GM18858 (cell line): Measurements from ENCODE around the gene VWA5A.
A peak's percentile ranks its signal among the peaks of the same experiment; 100 is the strongest.
"Not testable (repeated sequence)": the region's sequence is repeated elsewhere in the genome, so short reads cannot be mapped to it uniquely, and the experiment has no call there.

Experiments
- ATAC-seq: cut with Tn5 transposase; IDR thresholded peaks from one replicate; pipeline ENCODE4 v1.9.1; 2021; ENCODE audit not compliant: unreplicated experiment

Gene VWA5A

DNA sequence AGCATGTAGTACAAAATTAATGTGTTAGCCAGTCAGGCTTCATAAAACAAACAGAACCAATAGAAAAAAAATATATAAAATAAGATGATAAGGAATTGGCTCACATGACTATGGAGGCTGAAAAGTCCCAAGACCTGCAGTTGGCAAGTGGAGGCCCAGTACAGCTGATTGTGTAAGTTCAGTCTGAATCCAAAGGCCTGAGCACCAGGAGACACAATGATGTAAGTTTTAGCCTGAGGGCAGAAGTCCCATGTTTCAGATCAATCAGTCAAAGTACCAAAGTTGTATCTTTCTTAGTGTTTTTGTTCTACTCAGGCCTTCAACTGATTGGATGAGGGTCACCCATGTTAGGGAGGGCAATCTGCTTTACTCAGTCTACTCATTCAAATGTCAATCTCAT, 53.5 kb downstream of the VWA5A start:
- no peak for ATAC-seq

DNA sequence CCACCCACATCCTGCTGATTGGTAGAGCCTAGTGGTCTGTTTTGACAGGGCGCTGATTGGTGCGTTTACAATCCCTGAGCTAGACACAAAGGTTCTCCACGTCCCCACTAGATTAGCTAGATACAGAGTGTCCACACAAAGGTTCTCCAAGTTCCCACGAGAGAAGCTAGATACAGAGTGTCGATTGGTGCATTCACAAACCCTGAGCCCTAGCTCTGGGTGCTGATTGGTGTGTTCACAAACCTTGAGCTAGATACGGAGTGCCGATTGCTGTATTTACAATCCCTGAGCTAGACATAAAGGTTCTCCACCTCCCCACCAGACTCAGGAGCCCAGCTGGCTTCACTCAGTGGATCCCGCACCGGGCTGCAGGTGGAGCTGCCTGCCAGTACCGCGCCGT, 55.1 kb downstream of the VWA5A start:
- not testable (repeated sequence) for ATAC-seq

- ATAC-seq: no peak
These were observed 55.7 kb downstream of the VWA5A start for GRCh38 chr11:124170801-124171586.

- no peak for ATAC-seq
These were observed 56.9 kb downstream of the VWA5A start for GRCh38 chr11:124172101-124172500.

GRCh38 chr11:124172599-124172998, 57.3 kb downstream of the VWA5A start:
- ATAC-seq: no peak

GRCh38 chr11:124174001-124174583, 58.8 kb downstream of the VWA5A start:
- no peak for ATAC-seq

- ATAC-seq: no peak
These were observed 61.9 kb downstream of the VWA5A start for GRCh38 chr11:124176925-124177715.

DNA sequence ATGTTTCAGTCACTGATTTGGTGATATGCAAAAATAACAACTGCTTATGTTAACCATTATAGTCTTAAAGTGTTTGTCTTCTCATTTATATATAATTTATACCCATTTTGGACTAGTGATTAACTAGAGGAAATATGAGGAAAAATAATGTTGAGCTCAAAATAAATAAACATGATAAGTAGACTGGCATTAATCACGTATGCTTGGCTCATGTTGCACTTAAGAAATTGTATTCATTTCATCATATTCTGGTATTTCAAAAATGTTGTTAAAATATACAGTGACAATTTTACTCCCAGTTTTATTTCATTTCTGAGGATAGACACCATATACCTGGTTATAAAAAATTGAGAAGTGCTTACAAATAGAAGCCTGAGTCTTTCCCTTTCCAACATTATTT, 64.1 kb downstream of the VWA5A start:
- no peak for ATAC-seq

DNA sequence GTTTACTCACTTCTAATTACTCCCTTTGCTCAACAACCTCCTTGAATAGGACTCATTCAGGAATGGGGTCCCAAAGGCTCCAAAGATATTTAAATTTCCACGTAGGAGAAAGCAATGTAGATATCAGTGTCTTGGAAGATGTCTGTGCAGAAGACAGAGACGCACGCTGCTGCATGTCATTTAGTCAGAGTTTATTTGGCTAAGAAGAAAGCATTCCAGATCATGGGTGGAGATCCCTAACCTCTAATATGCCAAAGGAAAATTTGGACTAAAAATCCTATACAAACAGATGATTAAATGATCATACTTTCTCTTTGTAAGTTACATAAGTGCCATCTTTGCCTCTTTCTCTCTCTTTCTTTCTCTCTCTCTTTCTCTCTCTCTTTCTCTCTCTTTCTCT, 67.8 kb downstream of the VWA5A start, which contains the start of gene OR10D3:
Gene OR10D3, plus strand, starts transcription at position 278 of the 400 bp plus-strand sequence. CDS start 1,925 bp downstream, outside the sequence.
- no peak for ATAC-seq

DNA sequence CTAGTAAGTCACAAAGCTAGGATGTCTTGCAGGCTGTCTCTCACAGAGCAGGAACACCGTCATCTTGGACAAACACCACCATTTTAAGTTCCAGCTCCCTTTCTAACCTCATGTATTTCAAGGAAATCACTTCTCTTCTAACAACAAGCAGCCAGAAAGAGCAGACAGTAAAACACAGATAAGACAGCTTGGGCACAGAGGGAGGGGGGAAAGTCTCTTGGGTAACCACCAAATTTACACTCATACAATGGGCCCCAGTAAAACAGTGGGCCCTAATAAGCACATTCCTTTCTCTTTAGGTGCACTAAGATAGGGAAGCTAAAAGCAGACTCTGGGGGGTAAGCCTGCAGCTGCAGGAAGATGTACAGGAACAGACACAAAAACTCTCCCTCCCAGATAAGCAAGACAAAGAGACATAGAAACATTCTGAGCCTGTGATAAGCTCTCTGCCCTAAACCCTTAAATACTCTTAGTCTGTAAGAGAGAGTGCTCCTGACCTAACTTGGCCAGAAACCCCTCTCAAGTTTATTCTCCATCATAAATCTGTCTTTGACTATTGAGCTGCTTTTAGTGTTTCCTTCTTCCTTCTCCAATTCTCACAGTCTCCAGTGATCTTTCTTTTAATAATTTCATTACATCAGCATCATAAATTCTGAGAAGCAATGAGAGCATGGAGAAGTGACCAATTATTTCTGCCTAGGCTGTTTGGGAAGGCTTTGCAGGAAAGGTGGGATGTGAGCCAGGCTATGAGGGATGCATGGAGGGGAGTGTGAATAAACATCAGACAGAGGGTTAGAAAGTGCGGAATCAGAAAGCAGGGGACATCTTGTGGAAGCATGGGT, 75.3 kb downstream of the VWA5A start:
- no peak for ATAC-seq

DNA sequence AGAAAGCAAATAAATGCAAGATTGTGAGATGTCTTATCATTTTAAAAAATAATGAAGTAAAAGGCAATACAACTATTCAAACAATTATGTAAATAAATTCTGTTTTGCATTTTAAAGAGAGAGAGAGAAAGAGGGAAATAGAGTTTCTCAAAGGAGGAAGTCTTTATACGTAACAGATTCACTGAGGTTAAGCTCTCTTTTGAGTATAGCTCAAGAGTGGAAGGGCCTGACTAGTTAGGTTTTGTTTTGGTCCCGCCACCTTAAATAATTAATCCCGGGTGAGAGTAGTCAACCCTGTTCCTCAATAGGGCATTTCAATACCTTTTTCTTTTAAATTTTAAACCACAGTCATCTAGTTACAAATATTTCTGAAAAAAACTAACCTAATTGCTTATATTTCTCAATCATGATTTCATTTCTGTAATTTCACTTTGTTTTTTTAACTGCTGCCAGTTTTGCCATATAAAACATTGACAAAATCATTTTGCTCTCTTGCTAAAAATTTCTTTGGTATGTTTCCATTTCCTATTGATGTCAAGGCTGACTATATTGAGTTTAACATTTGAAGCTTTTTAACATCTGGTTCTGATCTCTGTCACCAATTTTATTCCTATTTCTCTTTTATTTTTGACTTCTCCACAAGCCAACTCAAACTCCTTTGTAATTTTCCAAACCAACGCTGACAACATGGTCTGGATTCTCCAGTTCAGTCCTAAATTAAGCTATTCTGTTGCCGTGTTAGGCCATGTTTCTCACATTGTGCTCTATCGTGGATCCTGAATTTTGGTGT, 78.2 kb downstream of the VWA5A start:
- no peak for ATAC-seq

DNA sequence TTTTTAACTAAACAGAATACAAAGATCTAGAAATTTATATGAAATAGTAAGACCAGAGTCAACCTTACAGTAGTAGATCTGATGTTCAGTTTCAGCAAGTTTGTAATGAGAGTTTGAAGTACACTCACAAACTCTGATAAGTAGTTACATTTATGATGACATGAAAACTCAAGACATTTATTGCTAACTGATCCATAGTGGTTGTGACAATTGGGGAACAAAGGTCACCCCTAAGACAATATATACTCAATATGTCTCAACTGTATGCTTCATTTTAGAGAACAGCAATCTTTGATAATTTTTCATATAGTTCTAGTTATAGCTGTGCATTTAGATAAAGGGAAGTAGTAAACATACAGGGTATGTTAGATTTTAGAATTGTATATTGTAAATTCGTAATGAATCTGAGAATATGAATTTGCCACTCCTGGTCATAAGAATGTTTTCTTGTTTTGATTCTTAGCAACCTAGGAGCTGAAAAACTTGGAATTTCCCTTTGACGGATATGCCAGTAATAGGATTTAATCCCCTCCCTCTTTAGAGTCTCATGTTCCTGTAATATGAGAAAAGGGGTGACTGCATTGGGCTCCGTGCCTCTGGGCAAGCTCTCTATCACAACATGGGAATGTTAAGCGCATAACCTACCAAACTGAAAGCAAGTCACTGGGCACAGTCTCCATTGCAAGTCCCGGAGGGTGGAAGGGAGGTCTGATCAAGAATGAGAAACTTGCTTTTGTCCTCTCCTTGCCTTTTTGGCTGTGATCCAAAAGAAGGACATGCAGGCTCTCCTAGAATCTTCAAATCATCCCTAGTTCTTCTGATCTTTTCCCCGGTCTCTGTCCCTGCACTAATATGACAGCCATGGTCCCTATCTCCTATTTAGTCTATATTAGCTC, 79.3 kb downstream of the VWA5A start:
- no peak for ATAC-seq

- ATAC-seq: peak; percentile 73
These were observed 80.0 kb downstream of the VWA5A start for GRCh38 chr11:124195189-124195734.
